H9 (cell line): ENCODE results near the gene ENG. TPM values are rescaled to one million over a fixed set of nuclear protein-coding genes. Genes with fewer than 3 reads are reported as not detected.

ENCODE experiments used
- DNase-seq: peaks from one replicate; pipeline ENCODE4 v3.0.0-alpha.2; 2017
- H2AFZ ChIP-seq: one replicate; pipeline ENCODE4 v1.6.1; 2013; ENCODE audit warnings: mild to moderate bottlenecking, low read length, control low read depth, moderate library complexity
- H2AK5ac ChIP-seq: 2 replicates; pipeline ENCODE4 v1.6.1; 2013; ENCODE audit warnings: low read length, control low read depth, mixed read lengths; ENCODE audit not compliant: insufficient read length
- H2BK120ac ChIP-seq: one replicate; pipeline ENCODE4 v1.6.1; 2013; ENCODE audit warnings: low read depth, mild to moderate bottlenecking, low read length, control low read depth, inconsistent platforms; ENCODE audit not compliant: poor library complexity, severe bottlenecking
- H2BK12ac ChIP-seq: 2 replicates; pipeline ENCODE4 v1.6.1; 2013; ENCODE audit warnings: low read length, control low read depth, mixed read lengths, low read depth; ENCODE audit not compliant: insufficient read length
- H2BK15ac ChIP-seq: 2 replicates; pipeline ENCODE4 v1.6.1; 2013; ENCODE audit warnings: low read depth, low read length, control low read depth
- H2BK20ac ChIP-seq: one replicate; pipeline ENCODE4 v1.6.1; 2013; ENCODE audit warnings: low read depth, mild to moderate bottlenecking, low read length, control low read depth, inconsistent platforms; ENCODE audit not compliant: poor library complexity, severe bottlenecking
- H2BK5ac ChIP-seq: 2 replicates; pipeline ENCODE4 v1.6.1; 2013; ENCODE audit warnings: low read length, control low read depth, mixed read lengths; ENCODE audit not compliant: insufficient read length
- H3K14ac ChIP-seq: 2 replicates; pipeline ENCODE4 v1.6.1; 2013; ENCODE audit warnings: low read length, control low read depth; ENCODE audit not compliant: insufficient read depth
- H3K18ac ChIP-seq: 2 replicates; pipeline ENCODE4 v1.6.1; 2013; ENCODE audit warnings: low read depth, mild to moderate bottlenecking, mixed read lengths, low read length, control low read depth; ENCODE audit not compliant: insufficient read length
- H3K23ac ChIP-seq: 2 replicates; pipeline ENCODE4 v1.6.1; 2013; ENCODE audit warnings: low read length, control low read depth, mixed read lengths, low read depth; ENCODE audit not compliant: insufficient read length
- H3K23me2 ChIP-seq: 2 replicates; pipeline ENCODE4 v1.6.1; 2013; ENCODE audit warnings: low read depth, mild to moderate bottlenecking, mixed read lengths, low read length, control low read depth; ENCODE audit not compliant: insufficient read length, poor library complexity, severe bottlenecking
- H3K27ac ChIP-seq: 2 replicates; pipeline ENCODE4 v1.5.1; 2013; ENCODE audit warnings: low read length, control low read depth, mixed read lengths, low read depth; ENCODE audit not compliant: insufficient read length
- H3K27me3 ChIP-seq: 2 replicates; pipeline ENCODE4 v1.6.1; 2013; ENCODE audit warnings: low read length, control low read depth, inconsistent platforms; ENCODE audit not compliant: insufficient read depth
- H3K4ac ChIP-seq: 2 replicates; pipeline ENCODE4 v1.6.1; 2013; ENCODE audit warnings: low read depth, mild to moderate bottlenecking, control low read depth, inconsistent platforms, low read length, moderate library complexity
- H3K4me1 ChIP-seq: 2 replicates; pipeline ENCODE4 v1.6.1; 2013; ENCODE audit warnings: low read length, control low read depth, inconsistent platforms; ENCODE audit not compliant: insufficient read depth
- H3K4me2 ChIP-seq: 2 replicates; pipeline ENCODE4 v1.6.1; 2013; ENCODE audit warnings: low read length, control low read depth, mixed read lengths; ENCODE audit not compliant: insufficient read length, insufficient read depth
- H3K56ac ChIP-seq: 2 replicates; pipeline ENCODE4 v1.6.1; 2013; ENCODE audit warnings: low read depth, mild to moderate bottlenecking, mixed read lengths, low read length, control low read depth; ENCODE audit not compliant: insufficient read length
- H3K79me1 ChIP-seq: 2 replicates; pipeline ENCODE4 v1.6.1; 2013; ENCODE audit warnings: low read depth, mild to moderate bottlenecking, moderate library complexity, low read length, control low read depth, inconsistent platforms; ENCODE audit not compliant: insufficient read depth, poor library complexity, severe bottlenecking
- H3K79me2 ChIP-seq: 2 replicates; pipeline ENCODE4 v1.6.1; 2013; ENCODE audit warnings: low read length, control low read depth, inconsistent platforms; ENCODE audit not compliant: insufficient read depth
- H3K9ac ChIP-seq: 2 replicates; pipeline ENCODE4 v1.6.1; 2013; ENCODE audit warnings: low read length, control low read depth, mixed read lengths; ENCODE audit not compliant: insufficient read length; ENCODE audit errors: extremely low read depth
- H3K9me3 ChIP-seq: one replicate; pipeline ENCODE4 v1.6.1; 2013; ENCODE audit warnings: low read depth, low read length, inconsistent platforms; ENCODE audit not compliant: control insufficient read depth
- H3T11ph ChIP-seq: one replicate; pipeline ENCODE4 v1.6.1; 2013; ENCODE audit warnings: mild to moderate bottlenecking, low read length, control low read depth, inconsistent platforms
- H4K20me1 ChIP-seq: one replicate; pipeline ENCODE4 v1.6.1; 2013; ENCODE audit not compliant: control insufficient read depth, insufficient read length, insufficient read depth
- H4K5ac ChIP-seq: 2 replicates; pipeline ENCODE4 v1.6.1; 2013; ENCODE audit warnings: low read depth, mild to moderate bottlenecking, mixed read lengths, low read length, control low read depth; ENCODE audit not compliant: insufficient read length
- H4K8ac ChIP-seq: replicated peaks from 2 replicates; pipeline ENCODE4 v1.6.1; 2013; ENCODE audit warnings: low read length, control low read depth, mixed read lengths, low read depth; ENCODE audit not compliant: insufficient read length
- H4K91ac ChIP-seq: 2 replicates; pipeline ENCODE4 v1.6.1; 2013; ENCODE audit warnings: low read depth, mild to moderate bottlenecking, moderate library complexity, mixed read lengths, low read length, control low read depth; ENCODE audit not compliant: insufficient read length
- H3K27ac Mint-ChIP-seq, 3 experiments: 2 replicates in 2 of 3; 3 replicates in 1 of 3; pipeline ENCODE4 v1.8.0; 2020 to 2021; ENCODE audit warnings: mixed read lengths in 3 of 3, mild to moderate bottlenecking in 1 of 3, moderate library complexity in 1 of 3
- H3K27me3 Mint-ChIP-seq: 2 replicates; pipeline ENCODE4 v1.8.0; 2021; ENCODE audit warnings: low read depth, mild to moderate bottlenecking, moderate library complexity, mixed read lengths
- H3K36me3 Mint-ChIP-seq, 3 experiments: 2 replicates in 2 of 3; 3 replicates in 1 of 3; pipeline ENCODE4 v1.8.0; 2020 to 2021; ENCODE audit warnings: low read depth in 3 of 3, mixed read lengths in 3 of 3; ENCODE audit not compliant: insufficient read depth in 1 of 3
- H3K4me1 Mint-ChIP-seq, 2 experiments: 2 replicates each; pipeline ENCODE4 v1.8.0; 2020; ENCODE audit warnings: mixed read lengths in 2 of 2
- H3K4me3 Mint-ChIP-seq, 2 experiments: 2 replicates in 1 of 2; 3 replicates in 1 of 2; pipeline ENCODE4 v1.8.0; 2020 to 2021; ENCODE audit warnings: mild to moderate bottlenecking in 2 of 2, mixed read lengths in 2 of 2, moderate library complexity in 1 of 2
- H3K9me3 Mint-ChIP-seq, 2 experiments: 2 replicates in 1 of 2; 3 replicates in 1 of 2; pipeline ENCODE4 v1.8.0; 2020; ENCODE audit warnings: mild to moderate bottlenecking in 2 of 2, mixed read lengths in 2 of 2, moderate library complexity in 1 of 2
- WGBS: extraction: QIAGEN DNeasy Blood & Tissue Kit; methylation state at CpG from one replicate; pipeline ENCODE4 v1.1.7; 2013; ENCODE audit warnings: missing lambda C conversion rate, low lambda C conversion rate, mixed read lengths; ENCODE audit not compliant: insufficient read length; ENCODE audit errors: extremely low coverage; 5-methylcytosine and 5-hydroxymethylcytosine counted together
- total RNA-seq: library from RNA; stranded (reverse); gene quantifications from 2 replicates; pipeline ENCODE4 v1.2.1, GENCODE V29; 2021
- TF ChIP-seq, protein P1 (sequence below): fragments of 200-600 bp; sonication (generic); conservative IDR thresholded peaks from 3 replicates; pipeline ENCODE4 v1.8.0; 2021; ENCODE audit warnings: antibody characterized with exemption, mild to moderate bottlenecking

The ENG gene
- total RNA-seq, 1 experiment from 2014 or later: 2.1 TPM

DNA sequence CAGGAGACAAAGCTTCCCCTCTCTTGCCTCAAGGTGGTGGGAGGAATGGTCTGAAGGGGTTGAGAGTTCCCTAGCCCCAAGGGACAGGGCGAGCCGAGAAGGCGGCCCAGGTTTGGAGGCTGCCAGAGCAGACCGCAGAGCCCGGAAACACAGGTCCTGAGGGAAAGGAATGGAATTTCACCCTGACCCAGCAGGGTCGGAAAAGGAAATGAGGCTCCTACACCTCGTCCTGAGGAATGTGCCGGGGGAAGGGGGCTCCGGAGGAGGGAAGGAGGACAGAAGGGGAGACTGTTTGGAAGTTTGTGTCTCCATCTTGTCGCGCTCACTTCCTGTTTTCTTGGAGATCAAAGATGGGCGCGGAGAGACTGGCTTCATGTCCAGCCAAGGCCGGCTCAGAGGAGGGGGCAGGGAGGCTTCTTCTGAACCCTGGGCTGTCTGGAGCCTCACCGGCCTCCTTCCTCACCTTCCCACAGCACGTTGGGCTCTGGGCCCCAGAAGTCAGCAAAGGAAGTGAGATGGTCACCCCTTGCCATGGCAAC lies 9.6 kb downstream of the ENG start:
- Histone ChIP-seq H3K4me2 (no peak overlapping the region), H3K27ac (no peak overlapping the region), H3K23me2 (no peaks in the 10 kb centered on the region), H3K23ac (no peak overlapping the region), H2AFZ (peak overlapping the region; percentile 53), H2BK120ac (no peak overlapping the region), H2BK15ac (no peak overlapping the region), H2AK5ac (no peak overlapping the region), H3K56ac (no peak overlapping the region), H4K5ac (peak overlapping the region; percentile 25), H3K4me1 (no peaks in the 10 kb centered on the region), H3K9me3 (no peaks in the 10 kb centered on the region), H3K14ac (peak overlapping the region; percentile 54), H4K20me1 (no peaks in the 10 kb centered on the region), H4K91ac (peak overlapping the region; percentile 44), H2BK12ac (no peak overlapping the region), H2BK20ac (no peak overlapping the region), H3K27me3 (no peaks in the 10 kb centered on the region), H3K9ac (no peak overlapping the region), H3T11ph (no peak overlapping the region), H3K18ac (peak overlapping the region; percentile 45), H4K8ac (no peak overlapping the region), H3K79me1 (no peaks in the 10 kb centered on the region), H3K79me2 (no peaks in the 10 kb centered on the region), H3K4ac (no peak overlapping the region), H2BK5ac (no peak overlapping the region)
- peaks cover 4 to 6% of the 10 kb centered on the region in 2 experiments; a peak in 3 of 4 replicates for H3K4me1 Mint-ChIP-seq
- TF ChIP-seq, protein P1, sequence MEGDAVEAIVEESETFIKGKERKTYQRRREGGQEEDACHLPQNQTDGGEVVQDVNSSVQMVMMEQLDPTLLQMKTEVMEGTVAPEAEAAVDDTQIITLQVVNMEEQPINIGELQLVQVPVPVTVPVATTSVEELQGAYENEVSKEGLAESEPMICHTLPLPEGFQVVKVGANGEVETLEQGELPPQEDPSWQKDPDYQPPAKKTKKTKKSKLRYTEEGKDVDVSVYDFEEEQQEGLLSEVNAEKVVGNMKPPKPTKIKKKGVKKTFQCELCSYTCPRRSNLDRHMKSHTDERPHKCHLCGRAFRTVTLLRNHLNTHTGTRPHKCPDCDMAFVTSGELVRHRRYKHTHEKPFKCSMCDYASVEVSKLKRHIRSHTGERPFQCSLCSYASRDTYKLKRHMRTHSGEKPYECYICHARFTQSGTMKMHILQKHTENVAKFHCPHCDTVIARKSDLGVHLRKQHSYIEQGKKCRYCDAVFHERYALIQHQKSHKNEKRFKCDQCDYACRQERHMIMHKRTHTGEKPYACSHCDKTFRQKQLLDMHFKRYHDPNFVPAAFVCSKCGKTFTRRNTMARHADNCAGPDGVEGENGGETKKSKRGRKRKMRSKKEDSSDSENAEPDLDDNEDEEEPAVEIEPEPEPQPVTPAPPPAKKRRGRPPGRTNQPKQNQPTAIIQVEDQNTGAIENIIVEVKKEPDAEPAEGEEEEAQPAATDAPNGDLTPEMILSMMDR: no peak
- peak; percentile 64 for DNase-seq
- peak overlapping the region; percentile 23 to 86 (median 85); a peak in 4 of 7 replicates for H3K27ac Mint-ChIP-seq
- peaks cover 2% of the 10 kb centered on the region for H3K27me3 Mint-ChIP-seq
- peaks cover 0 to 8% (median 4%) of the 10 kb centered on the region in 3 experiments; a peak in 3 of 7 replicates for H3K36me3 Mint-ChIP-seq
- no CpG with 5 or more reads among the region's 16 CpGs for WGBS
- no peak overlapping the region for H3K4me3 Mint-ChIP-seq
- peaks cover 5 to 12% of the 10 kb centered on the region in 2 experiments; a peak in 3 of 5 replicates for H3K9me3 Mint-ChIP-seq
